Stimulated activated CD4-positive, alpha-beta T cell treated with anti-CD3 and anti-CD28 coated beads, TNF-alpha, amount 100 ng/mL, for 1 hour (primary cell): Measurements from ENCODE around the gene TEX53.

Experiments used
- DNase-seq, 3 donors: peaks; one replicate each; pipeline ENCODE4 v3.0.0-alpha.2; 2020; ENCODE audit warnings: low read depth in 3 of 3, low spot score in 1 of 3

Gene TEX53

DNA sequence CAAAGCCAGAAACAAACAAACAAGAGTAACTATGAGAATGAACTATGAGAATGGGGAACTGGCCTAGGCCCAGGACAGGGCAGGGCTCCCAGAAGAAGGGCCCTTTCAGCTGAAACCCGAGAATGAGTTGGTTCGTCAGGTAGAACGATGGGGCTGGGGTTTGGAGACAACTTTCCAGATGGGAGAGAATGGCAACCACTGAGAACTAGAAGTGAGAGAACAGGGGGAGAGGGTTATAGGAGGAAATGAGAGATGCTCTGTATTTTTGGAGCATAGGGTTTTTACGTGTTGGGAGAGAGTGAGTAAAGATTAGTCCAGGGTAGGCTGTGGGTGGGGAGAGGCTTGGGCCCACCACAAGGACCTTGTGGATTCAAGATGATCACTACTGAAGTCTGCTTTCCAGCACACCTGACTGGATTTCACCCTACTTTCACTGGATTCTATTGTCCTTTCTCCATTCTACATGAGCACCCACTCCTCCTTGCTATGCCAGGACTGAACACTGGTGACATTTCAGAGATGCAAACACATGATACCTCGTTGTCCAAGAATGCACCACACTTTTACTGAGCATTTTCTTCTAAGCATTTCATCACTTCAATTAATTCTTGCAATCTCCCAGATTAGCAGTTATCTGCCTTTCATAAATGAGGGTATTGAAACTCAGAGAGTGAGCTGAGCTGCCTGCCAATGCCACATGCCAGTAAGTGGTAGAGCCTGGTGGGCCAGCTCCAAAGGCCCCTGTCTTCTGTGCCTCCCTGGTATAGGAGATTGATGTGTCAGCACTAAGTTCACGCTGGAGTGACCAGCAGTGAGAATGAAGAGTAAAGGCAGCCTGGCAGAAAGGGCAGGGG is 49.7 kb downstream of the TEX53 start:
- no peak for DNase-seq

DNA sequence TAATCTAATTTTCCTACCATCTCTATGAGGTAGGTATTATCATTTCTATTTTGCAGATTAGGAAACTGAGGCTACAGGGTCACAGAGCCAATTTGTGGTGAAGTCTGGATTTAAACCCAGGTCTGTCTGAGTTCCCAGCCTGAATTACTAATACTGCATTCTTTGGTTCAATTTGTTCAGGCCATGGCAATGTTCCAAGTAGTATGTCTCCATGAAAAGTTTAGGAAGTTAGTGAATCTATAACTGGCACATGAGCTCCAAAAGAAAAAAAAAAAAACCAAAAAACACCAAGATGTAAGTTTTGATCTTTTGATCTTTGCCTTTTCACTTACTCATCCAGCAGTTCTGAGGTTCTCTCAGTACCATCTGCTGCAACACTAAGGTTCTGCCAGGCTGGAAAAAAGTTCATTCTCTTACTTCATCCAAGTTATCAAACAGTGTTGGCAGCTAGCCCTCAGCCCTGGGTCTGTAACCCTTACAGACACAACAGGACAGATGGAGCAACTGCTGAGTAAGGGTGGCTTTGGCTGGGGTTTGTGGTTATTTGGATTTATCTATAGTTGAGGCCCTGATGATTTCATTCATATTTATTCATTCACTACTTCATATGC is 50.9 kb downstream of the TEX53 start:
- no peak for DNase-seq
